Thyroid gland (tissue), 4 donors: Measurements from ENCODE around the gene ZNF813.

Experiments
- CTCF ChIP-seq, 6 experiments: fragments of 200-600 bp in 3 of 6; fragments of 450-650 bp in 3 of 6; sonication (generic) in 3 of 6; IDR thresholded peaks; one replicate each; pipeline ENCODE4 v1.5.1; 2016 to 2019; ENCODE audit warnings: antibody characterized with exemption in 6 of 6, mild to moderate bottlenecking in 2 of 6, inconsistent platforms in 1 of 6, moderate library complexity in 1 of 6
- POLR2A ChIP-seq, 2 donors: fragments of 450-650 bp; IDR thresholded peaks; one replicate each; pipeline ENCODE4 v1.6.1; 2017; ENCODE audit warnings: antibody characterized with exemption in 2 of 2, mild to moderate bottlenecking in 2 of 2, moderate library complexity in 1 of 2

GRCh38 chr19:53424968-53425597 is 42.5 kb upstream of the ZNF813 start:
- TF ChIP-seq CTCF (IDR thresholded peaks at IDR 0.05) (peak; percentile 41 to 80 (median 70)), POLR2A (IDR thresholded peaks at IDR 0.05) (no peak)
